SK-N-SH treated with all-trans-retinoic acid at 6 μM for 48 hours (cell line): ENCODE results near the gene AMBN.

Experiments used
- GLIS3 ChIP-seq: fragments of 250-450 bp; sonication (Bioruptor Pico); IDR thresholded peaks from 2 replicates; pipeline ENCODE4 v1.5.0; 2020; ENCODE audit warnings: mild to moderate bottlenecking, moderate library complexity
- SNAI2 ChIP-seq: fragments of 250-450 bp; sonication (Bioruptor Pico); IDR thresholded peaks from 2 replicates; pipeline ENCODE4 v1.5.0; 2020; ENCODE audit warnings: mild to moderate bottlenecking, moderate library complexity
- TCF4 ChIP-seq: fragments of 250-450 bp; sonication (Bioruptor Pico); IDR thresholded peaks from 2 replicates; pipeline ENCODE4 v1.8.0; 2021; ENCODE audit warnings: mild to moderate bottlenecking, moderate library complexity, borderline replicate concordance
- TF ChIP-seq, protein P1 (sequence below): fragments of 250-450 bp; sonication (Bioruptor Pico); IDR thresholded peaks from 2 replicates; pipeline ENCODE4 v1.5.1; 2021; ENCODE audit warnings: mild to moderate bottlenecking, moderate library complexity
- TF ChIP-seq, protein P2 (sequence below): fragments of 250-450 bp; sonication (Bioruptor Pico); IDR thresholded peaks from 2 replicates; pipeline ENCODE4 v1.5.1; 2020; ENCODE audit warnings: low read depth, mild to moderate bottlenecking, moderate library complexity

DNA sequence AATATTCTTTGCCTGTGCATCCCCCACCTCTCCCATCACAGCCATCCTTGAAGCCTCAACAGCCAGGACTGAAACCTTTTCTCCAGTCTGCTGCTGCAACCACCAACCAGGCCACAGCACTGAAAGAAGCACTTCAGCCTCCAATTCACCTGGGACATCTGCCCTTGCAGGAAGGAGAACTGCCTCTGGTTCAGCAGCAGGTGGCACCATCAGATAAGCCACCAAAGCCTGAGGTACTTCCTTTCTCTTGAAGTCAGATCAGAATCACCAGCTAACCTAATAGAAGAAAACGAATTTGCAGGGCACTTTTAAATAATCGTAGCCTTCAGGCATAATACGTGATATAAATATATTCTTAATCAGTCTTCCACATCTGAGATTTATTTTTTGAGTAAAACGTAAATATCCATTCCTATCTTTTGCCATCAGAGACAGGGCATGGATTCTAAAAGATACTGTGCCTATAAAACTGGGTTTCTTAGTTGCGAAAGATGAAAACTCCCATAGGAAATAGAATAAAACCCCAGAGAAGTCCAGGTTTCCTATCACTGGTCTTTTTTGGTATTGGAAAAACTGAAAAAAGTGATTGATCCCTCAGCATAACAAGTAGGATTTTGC, 9.5 kb downstream of the AMBN start:
- TF ChIP-seq, protein P1, sequence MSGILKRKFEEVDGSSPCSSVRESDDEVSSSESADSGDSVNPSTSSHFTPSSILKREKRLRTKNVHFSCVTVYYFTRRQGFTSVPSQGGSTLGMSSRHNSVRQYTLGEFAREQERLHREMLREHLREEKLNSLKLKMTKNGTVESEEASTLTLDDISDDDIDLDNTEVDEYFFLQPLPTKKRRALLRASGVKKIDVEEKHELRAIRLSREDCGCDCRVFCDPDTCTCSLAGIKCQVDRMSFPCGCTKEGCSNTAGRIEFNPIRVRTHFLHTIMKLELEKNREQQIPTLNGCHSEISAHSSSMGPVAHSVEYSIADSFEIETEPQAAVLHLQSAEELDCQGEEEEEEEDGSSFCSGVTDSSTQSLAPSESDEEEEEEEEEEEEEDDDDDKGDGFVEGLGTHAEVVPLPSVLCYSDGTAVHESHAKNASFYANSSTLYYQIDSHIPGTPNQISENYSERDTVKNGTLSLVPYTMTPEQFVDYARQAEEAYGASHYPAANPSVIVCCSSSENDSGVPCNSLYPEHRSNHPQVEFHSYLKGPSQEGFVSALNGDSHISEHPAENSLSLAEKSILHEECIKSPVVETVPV = no peak
- TF ChIP-seq GLIS3 = no peak
- no peak for TF ChIP-seq SNAI2
- TF ChIP-seq, protein P2, sequence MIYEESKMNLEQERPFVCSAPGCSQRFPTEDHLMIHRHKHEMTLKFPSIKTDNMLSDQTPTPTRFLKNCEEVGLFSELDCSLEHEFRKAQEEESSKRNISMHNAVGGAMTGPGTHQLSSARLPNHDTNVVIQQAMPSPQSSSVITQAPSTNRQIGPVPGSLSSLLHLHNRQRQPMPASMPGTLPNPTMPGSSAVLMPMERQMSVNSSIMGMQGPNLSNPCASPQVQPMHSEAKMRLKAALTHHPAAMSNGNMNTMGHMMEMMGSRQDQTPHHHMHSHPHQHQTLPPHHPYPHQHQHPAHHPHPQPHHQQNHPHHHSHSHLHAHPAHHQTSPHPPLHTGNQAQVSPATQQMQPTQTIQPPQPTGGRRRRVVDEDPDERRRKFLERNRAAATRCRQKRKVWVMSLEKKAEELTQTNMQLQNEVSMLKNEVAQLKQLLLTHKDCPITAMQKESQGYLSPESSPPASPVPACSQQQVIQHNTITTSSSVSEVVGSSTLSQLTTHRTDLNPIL = no peak
- no peak for TF ChIP-seq TCF4 (CRISPR knock-in tag)
